ENCODE results near the gene ZCCHC24. TPM values are rescaled to one million over a fixed set of nuclear protein-coding genes. Genes with fewer than 3 reads are reported as not detected.
A peak's percentile ranks its signal among the peaks of the same experiment; 100 is the strongest.

The ZCCHC24 gene
- total and polyA plus RNA-seq, 4 donors, result 7.8 to 23.9 (median 14.8) TPM

GRCh38 chr10:79417266-79417665 is 28.2 kb downstream of the ZCCHC24 start:
- TF ChIP-seq FOXA1 (IDR thresholded peaks at IDR 0.05) (no peak), RAD21 (IDR thresholded peaks at IDR 0.05) (no peak)
- no peaks in the 10 kb centered on the region for H3K9me3 ChIP-seq (ENCODE audit: control insufficient read depth in 4 of 4, low read length in 3 of 4)
- peak overlapping the region in 1 of 2 donors; percentile 36 for H3K27ac ChIP-seq (ENCODE audit: low read depth in 1 of 2, low read length in 2 of 2)
- WGBS, result 25% methylated on average over 2 of the region's 2 CpGs
- H3K9ac ChIP-seq (ENCODE audit: low read depth in 1 of 2, low read length in 2 of 2), result no peak overlapping the region
- H3K36me3 ChIP-seq (ENCODE audit: control insufficient read depth in 4 of 4, insufficient read depth in 3 of 4, low read depth in 1 of 4, low read length in 3 of 4), result peaks cover 0 to 23% (median 11%) of the 10 kb centered on the region in 4 donors
- DNase-seq (ENCODE audit: low spot score), result no peak
- H3K4me1 ChIP-seq (ENCODE audit: control insufficient read depth in 4 of 4, insufficient read depth in 4 of 4, low read length in 3 of 4), result peaks cover 5 to 68% (median 65%) of the 10 kb centered on the region in 4 donors
- H3K4me3 ChIP-seq (ENCODE audit: low read depth in 1 of 3, low read length in 3 of 3), result no peak overlapping the region
- no peaks in the 10 kb centered on the region for H3K27me3 ChIP-seq (ENCODE audit: control insufficient read depth in 4 of 4, insufficient read depth in 4 of 4, low read length in 3 of 4)

GRCh38 chr10:79416578-79417255 is 28.7 kb downstream of the ZCCHC24 start:
- TF ChIP-seq HNF4A (conservative IDR thresholded peaks at IDR 0.05) (no peak), RAD21 (IDR thresholded peaks at IDR 0.05) (no peak), GABPA (IDR thresholded peaks at IDR 0.05 in 1 of 2, conservative IDR thresholded peaks at IDR 0.05 in 1 of 2) (no peak), TAF1 (conservative IDR thresholded peaks at IDR 0.05) (no peak), FOXA1 (IDR thresholded peaks at IDR 0.05) (no peak), JUND (IDR thresholded peaks at IDR 0.05) (no peak), RXRA (IDR thresholded peaks at IDR 0.05) (no peak), YY1 (IDR thresholded peaks at IDR 0.05) (no peak), EGR1 (IDR thresholded peaks at IDR 0.05; ENCODE audit: low read depth in 2 of 2) (no peak), SP1 (IDR thresholded peaks at IDR 0.05) (no peak), FOXA2 (IDR thresholded peaks at IDR 0.05) (no peak)
- TF ChIP-seq, protein P1, sequence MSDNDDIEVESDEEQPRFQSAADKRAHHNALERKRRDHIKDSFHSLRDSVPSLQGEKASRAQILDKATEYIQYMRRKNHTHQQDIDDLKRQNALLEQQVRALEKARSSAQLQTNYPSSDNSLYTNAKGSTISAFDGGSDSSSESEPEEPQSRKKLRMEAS (IDR thresholded peaks at IDR 0.05), result no peak
- TF ChIP-seq, protein P2, sequence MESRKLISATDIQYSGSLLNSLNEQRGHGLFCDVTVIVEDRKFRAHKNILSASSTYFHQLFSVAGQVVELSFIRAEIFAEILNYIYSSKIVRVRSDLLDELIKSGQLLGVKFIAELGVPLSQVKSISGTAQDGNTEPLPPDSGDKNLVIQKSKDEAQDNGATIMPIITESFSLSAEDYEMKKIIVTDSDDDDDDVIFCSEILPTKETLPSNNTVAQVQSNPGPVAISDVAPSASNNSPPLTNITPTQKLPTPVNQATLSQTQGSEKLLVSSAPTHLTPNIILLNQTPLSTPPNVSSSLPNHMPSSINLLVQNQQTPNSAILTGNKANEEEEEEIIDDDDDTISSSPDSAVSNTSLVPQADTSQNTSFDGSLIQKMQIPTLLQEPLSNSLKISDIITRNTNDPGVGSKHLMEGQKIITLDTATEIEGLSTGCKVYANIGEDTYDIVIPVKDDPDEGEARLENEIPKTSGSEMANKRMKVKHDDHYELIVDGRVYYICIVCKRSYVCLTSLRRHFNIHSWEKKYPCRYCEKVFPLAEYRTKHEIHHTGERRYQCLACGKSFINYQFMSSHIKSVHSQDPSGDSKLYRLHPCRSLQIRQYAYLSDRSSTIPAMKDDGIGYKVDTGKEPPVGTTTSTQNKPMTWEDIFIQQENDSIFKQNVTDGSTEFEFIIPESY (IDR thresholded peaks at IDR 0.05), result no peak
- no peaks in the 10 kb centered on the region for H3K9me3 ChIP-seq (ENCODE audit: control insufficient read depth in 4 of 4, low read length in 3 of 4)
- no peaks in the 10 kb centered on the region for H3K27me3 ChIP-seq (ENCODE audit: control insufficient read depth in 4 of 4, insufficient read depth in 4 of 4, low read length in 3 of 4)
- H3K4me3 ChIP-seq (ENCODE audit: low read depth in 1 of 3, low read length in 3 of 3), result no peak overlapping the region
- no peak for DNase-seq (ENCODE audit: low spot score)
- H3K27ac ChIP-seq (ENCODE audit: low read depth in 1 of 2, low read length in 2 of 2), result peak overlapping the region in 1 of 2 donors; percentile 36
- peaks cover 5 to 64% (median 62%) of the 10 kb centered on the region in 4 donors for H3K4me1 ChIP-seq (ENCODE audit: control insufficient read depth in 4 of 4, insufficient read depth in 4 of 4, low read length in 3 of 4)
- WGBS, result 88% methylated on average over 12 of the region's 12 CpGs
- H3K36me3 ChIP-seq (ENCODE audit: control insufficient read depth in 4 of 4, insufficient read depth in 3 of 4, low read depth in 1 of 4, low read length in 3 of 4), result peaks cover 0 to 23% (median 11%) of the 10 kb centered on the region in 4 donors
- H3K9ac ChIP-seq (ENCODE audit: low read depth in 1 of 2, low read length in 2 of 2), result no peak overlapping the region

GRCh38 chr10:79415736-79416577 is 29.5 kb downstream of the ZCCHC24 start:
- 81% methylated on average over 12 of the region's 12 CpGs for WGBS
- Histone ChIP-seq H3K9me3 (ENCODE audit: control insufficient read depth in 4 of 4, low read length in 3 of 4) (no peaks in the 10 kb centered on the region), H3K9ac (ENCODE audit: low read depth in 1 of 2, low read length in 2 of 2) (no peak overlapping the region), H3K36me3 (ENCODE audit: control insufficient read depth in 4 of 4, insufficient read depth in 3 of 4, low read depth in 1 of 4, low read length in 3 of 4) (peaks cover 0 to 23% (median 11%) of the 10 kb centered on the region in 4 donors), H3K4me1 (ENCODE audit: control insufficient read depth in 4 of 4, insufficient read depth in 4 of 4, low read length in 3 of 4) (peaks cover 2 to 62% (median 57%) of the 10 kb centered on the region in 4 donors), H3K4me3 (ENCODE audit: low read depth in 1 of 3, low read length in 3 of 3) (no peak overlapping the region), H3K27ac (ENCODE audit: low read depth in 1 of 2, low read length in 2 of 2) (peak overlapping the region in 1 of 2 donors; percentile 1), H3K27me3 (ENCODE audit: control insufficient read depth in 4 of 4, insufficient read depth in 4 of 4, low read length in 3 of 4) (no peaks in the 10 kb centered on the region)
- no peak for DNase-seq (ENCODE audit: low spot score)
- TF ChIP-seq SP1 (IDR thresholded peaks at IDR 0.05) (no peak), ATF3 (IDR thresholded peaks at IDR 0.05) (no peak), EGR1 (IDR thresholded peaks at IDR 0.05; ENCODE audit: low read depth in 2 of 2) (no peak), GABPA (IDR thresholded peaks at IDR 0.05 in 1 of 2, conservative IDR thresholded peaks at IDR 0.05 in 1 of 2) (no peak), CTCF (IDR thresholded peaks at IDR 0.05; ENCODE audit: low read depth, low read length, missing input control) (no peak), FOXA2 (IDR thresholded peaks at IDR 0.05) (no peak)
- TF ChIP-seq, protein P1 (IDR thresholded peaks at IDR 0.05), result no peak

Data from liver (tissue), 9 donors.